ENCODE data around the gene SMNDC1.
A peak's percentile ranks its signal among the peaks of the same experiment; 100 is the strongest.

SMNDC1 gene

DNA sequence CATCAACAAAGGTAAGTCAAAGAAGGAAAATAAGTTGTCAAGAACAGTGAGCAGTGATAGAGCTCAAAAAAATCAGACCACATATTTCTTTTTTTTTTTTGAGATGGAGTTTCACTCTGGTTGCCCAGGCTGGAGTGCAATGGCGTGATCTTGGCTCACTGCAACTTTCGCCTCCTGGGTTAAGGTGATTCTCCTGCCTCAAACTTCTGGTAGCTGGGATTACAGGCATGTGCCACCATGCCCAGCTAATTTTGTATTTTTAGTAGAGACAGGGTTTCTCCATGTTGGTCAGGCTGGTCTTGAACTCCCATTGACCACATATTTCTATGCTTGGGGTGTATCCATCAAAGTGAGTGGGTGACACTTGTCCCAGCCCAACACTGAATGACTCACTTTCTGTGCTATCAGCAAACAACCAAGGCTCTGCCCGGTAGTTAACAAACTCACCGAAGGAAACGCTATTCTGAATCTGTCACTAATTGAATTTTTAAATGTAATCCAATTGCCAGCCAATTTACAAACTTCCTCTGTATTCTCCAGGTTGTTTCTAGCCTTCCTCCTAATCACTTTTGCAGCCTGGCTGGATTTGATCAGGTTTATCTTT, 19.6 kb upstream of the SMNDC1 start:
- H3K27ac ChIP-seq (ENCODE audit: low read depth, low read length), result no peak overlapping the region
- H3K4me1 ChIP-seq (ENCODE audit: control insufficient read depth, insufficient read depth, low read length), result no peaks in the 10 kb centered on the region
- H3K36me3 ChIP-seq (ENCODE audit: control insufficient read depth, insufficient read depth, low read length), result no peaks in the 10 kb centered on the region
- H3K9ac ChIP-seq (ENCODE audit: low read length), result no peak overlapping the region
- no peak overlapping the region for H3K4me3 ChIP-seq (ENCODE audit: low read length)
- H3K27me3 ChIP-seq (ENCODE audit: control insufficient read depth, insufficient read depth, low read length), result no peaks in the 10 kb centered on the region

DNA sequence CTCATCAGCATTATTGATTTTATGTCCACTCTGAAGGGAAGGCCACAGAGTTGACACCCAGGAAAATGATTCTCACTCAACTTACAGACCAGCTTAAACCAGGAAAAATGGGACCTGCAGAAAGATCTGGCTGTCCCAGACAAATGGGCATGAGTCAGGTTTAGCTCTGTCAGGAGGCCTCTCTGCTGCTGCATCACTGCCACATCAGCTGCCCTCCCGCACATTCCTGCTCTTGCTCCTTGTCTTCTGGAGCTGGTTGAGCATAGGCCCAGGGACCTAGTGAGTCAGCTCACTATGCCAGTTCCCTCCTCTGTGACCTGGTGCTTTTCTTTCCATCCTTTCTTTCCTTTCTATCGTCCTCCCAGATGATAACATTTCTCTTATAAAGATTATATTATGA, 18.8 kb upstream of the SMNDC1 start:
- Histone ChIP-seq H3K9ac (ENCODE audit: low read length) (no peak overlapping the region), H3K36me3 (ENCODE audit: control insufficient read depth, insufficient read depth, low read length) (no peaks in the 10 kb centered on the region), H3K4me3 (ENCODE audit: low read length) (no peak overlapping the region), H3K27ac (ENCODE audit: low read depth, low read length) (no peak overlapping the region), H3K4me1 (ENCODE audit: control insufficient read depth, insufficient read depth, low read length) (no peaks in the 10 kb centered on the region), H3K27me3 (ENCODE audit: control insufficient read depth, insufficient read depth, low read length) (no peaks in the 10 kb centered on the region)

GRCh38 chr10:110321869-110322620, 17.3 kb upstream of the SMNDC1 start:
- H3K27me3 ChIP-seq (ENCODE audit: control insufficient read depth, insufficient read depth, low read length), result no peaks in the 10 kb centered on the region
- H3K4me3 ChIP-seq (ENCODE audit: low read length), result no peak overlapping the region
- H3K36me3 ChIP-seq (ENCODE audit: control insufficient read depth, insufficient read depth, low read length), result no peaks in the 10 kb centered on the region
- no peak overlapping the region for H3K27ac ChIP-seq (ENCODE audit: low read depth, low read length)
- H3K4me1 ChIP-seq (ENCODE audit: control insufficient read depth, insufficient read depth, low read length), result no peaks in the 10 kb centered on the region
- no peak overlapping the region for H3K9ac ChIP-seq (ENCODE audit: low read length)

DNA sequence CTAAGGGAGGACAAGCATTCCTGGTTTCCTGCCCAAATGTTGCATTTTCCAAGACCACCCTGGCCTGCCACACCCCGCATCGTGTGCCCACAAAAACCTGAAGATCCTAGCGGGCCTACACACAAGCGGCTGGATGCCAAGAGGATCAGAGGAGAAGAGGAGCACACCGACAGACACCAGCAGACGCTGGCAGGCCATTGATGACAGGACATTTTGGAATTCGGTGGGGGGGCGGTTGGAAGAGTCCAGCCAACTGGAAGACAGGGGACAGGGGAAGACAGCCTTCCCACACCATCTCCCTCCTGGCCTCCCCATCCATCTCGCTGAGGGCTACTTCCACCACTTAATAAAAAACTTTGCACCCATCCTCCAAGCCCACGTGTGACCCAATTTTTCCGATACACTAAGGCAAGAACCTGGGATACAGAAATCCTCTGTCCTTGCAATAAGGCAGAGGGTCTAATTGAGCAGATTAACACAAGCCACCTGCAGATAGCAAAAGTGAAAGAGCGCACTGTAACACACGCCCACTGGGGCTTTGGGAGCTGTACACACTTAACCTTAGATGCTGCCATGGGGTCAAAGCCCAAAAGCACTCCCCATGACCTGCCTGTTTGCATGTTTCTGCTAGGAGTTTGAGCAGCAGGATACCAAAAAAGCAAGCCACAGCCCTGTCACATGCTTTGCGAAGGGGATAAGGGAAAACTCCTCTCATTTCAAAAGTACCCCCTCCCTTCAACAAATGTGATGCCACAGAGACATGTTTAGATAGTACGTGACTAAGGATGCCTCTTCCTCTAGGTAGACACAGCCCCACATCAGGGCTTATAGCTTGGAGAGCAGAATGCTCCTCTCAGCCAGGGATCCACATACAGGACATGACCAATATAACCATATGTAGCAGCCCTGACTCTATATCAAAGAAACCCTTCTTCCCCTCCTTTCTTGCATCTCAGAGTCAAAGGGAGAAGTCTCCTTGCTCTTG, 13.4 kb upstream of the SMNDC1 start:
- no peaks in the 10 kb centered on the region for H3K27me3 ChIP-seq (ENCODE audit: control insufficient read depth, insufficient read depth, low read length)
- no peak overlapping the region for H3K9ac ChIP-seq (ENCODE audit: low read length)
- H3K36me3 ChIP-seq (ENCODE audit: control insufficient read depth, insufficient read depth, low read length), result no peaks in the 10 kb centered on the region
- no peaks in the 10 kb centered on the region for H3K4me1 ChIP-seq (ENCODE audit: control insufficient read depth, insufficient read depth, low read length)
- no peak overlapping the region for H3K4me3 ChIP-seq (ENCODE audit: low read length)
- H3K27ac ChIP-seq (ENCODE audit: low read depth, low read length), result no peak overlapping the region

GRCh38 chr10:110313674-110314073, 9.0 kb upstream of the SMNDC1 start:
- Histone ChIP-seq H3K4me3 (ENCODE audit: low read length) (no peak overlapping the region), H3K9ac (ENCODE audit: low read length) (no peak overlapping the region), H3K4me1 (ENCODE audit: control insufficient read depth, insufficient read depth, low read length) (peaks cover 5% of the 10 kb centered on the region), H3K36me3 (ENCODE audit: control insufficient read depth, insufficient read depth, low read length) (no peaks in the 10 kb centered on the region), H3K27me3 (ENCODE audit: control insufficient read depth, insufficient read depth, low read length) (no peaks in the 10 kb centered on the region), H3K27ac (ENCODE audit: low read depth, low read length) (no peak overlapping the region)

GRCh38 chr10:110312206-110312605, 7.5 kb upstream of the SMNDC1 start:
- Histone ChIP-seq H3K27me3 (ENCODE audit: control insufficient read depth, insufficient read depth, low read length) (no peaks in the 10 kb centered on the region), H3K4me3 (ENCODE audit: low read length) (no peak overlapping the region), H3K27ac (ENCODE audit: low read depth, low read length) (no peak overlapping the region), H3K36me3 (ENCODE audit: control insufficient read depth, insufficient read depth, low read length) (no peaks in the 10 kb centered on the region), H3K4me1 (ENCODE audit: control insufficient read depth, insufficient read depth, low read length) (peaks cover 5% of the 10 kb centered on the region), H3K9ac (ENCODE audit: low read length) (no peak overlapping the region)

DNA sequence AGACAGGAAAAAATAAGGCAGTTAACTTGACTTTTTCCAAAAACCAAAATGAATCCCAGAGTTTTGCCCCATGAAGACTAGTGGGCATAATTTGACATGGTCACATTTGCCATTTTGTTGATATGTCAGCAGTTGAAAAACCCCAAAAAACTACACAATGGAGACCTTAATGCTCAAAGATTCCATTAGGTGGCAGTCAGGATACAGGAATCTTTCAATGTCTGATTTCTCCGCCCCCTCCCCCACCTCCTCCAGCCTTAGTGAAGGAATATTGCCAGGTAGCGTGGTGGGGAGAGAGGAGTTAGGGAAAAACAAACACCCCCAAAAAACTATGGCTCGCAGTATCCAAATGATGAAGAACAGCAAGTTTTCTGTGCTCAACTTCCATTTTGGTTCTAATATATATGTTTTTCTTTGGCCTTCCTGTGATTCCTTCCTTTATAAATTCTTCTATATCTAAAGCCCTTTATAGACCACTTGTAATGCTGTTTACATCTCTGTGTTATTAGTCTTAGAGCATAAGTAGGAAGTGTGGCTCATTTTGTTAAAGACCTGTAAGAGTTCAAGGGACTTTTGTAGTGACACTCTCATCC, 6.7 kb upstream of the SMNDC1 start:
- H3K4me3 ChIP-seq (ENCODE audit: low read length), result no peak overlapping the region
- H3K27ac ChIP-seq (ENCODE audit: low read depth, low read length), result no peak overlapping the region
- no peaks in the 10 kb centered on the region for H3K36me3 ChIP-seq (ENCODE audit: control insufficient read depth, insufficient read depth, low read length)
- no peaks in the 10 kb centered on the region for H3K27me3 ChIP-seq (ENCODE audit: control insufficient read depth, insufficient read depth, low read length)
- peaks cover 5% of the 10 kb centered on the region for H3K4me1 ChIP-seq (ENCODE audit: control insufficient read depth, insufficient read depth, low read length)
- H3K9ac ChIP-seq (ENCODE audit: low read length), result no peak overlapping the region

- Histone ChIP-seq H3K4me3 (ENCODE audit: low read length) (no peak overlapping the region), H3K27ac (ENCODE audit: low read depth, low read length) (no peak overlapping the region), H3K36me3 (ENCODE audit: control insufficient read depth, insufficient read depth, low read length) (no peaks in the 10 kb centered on the region), H3K4me1 (ENCODE audit: control insufficient read depth, insufficient read depth, low read length) (peaks cover 5% of the 10 kb centered on the region), H3K27me3 (ENCODE audit: control insufficient read depth, insufficient read depth, low read length) (no peaks in the 10 kb centered on the region), H3K9ac (ENCODE audit: low read length) (no peak overlapping the region)
Observed at GRCh38 chr10:110310741-110311140, 6.0 kb upstream of the SMNDC1 start.

DNA sequence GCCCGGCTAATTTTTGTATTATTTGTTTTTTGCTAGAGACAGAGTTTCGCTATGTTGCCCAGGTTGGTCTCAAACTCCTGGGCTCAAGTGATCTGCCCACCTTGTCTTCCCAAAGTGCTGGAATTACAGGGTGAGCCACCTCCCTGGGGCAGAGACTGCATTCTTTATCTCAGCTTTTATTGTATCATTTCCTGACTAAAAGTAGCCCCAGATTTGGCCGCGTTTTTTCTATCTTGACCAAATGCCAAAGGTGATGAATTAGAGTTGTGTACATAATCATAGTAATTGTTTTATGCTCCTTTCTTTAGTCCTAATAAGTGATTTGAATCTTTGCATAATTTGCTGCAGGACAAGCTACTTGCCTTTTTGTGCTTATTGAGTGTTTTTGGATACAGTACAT, 3.1 kb upstream of the SMNDC1 start:
- Histone ChIP-seq H3K4me3 (ENCODE audit: low read length) (no peak overlapping the region), H3K4me1 (ENCODE audit: control insufficient read depth, insufficient read depth, low read length) (peaks cover 10% of the 10 kb centered on the region), H3K9ac (ENCODE audit: low read length) (no peak overlapping the region), H3K36me3 (ENCODE audit: control insufficient read depth, insufficient read depth, low read length) (no peaks in the 10 kb centered on the region), H3K27me3 (ENCODE audit: control insufficient read depth, insufficient read depth, low read length) (no peaks in the 10 kb centered on the region), H3K27ac (ENCODE audit: low read depth, low read length) (no peak overlapping the region)

- H3K27me3 ChIP-seq (ENCODE audit: control insufficient read depth, insufficient read depth, low read length), result no peaks in the 10 kb centered on the region
- H3K4me3 ChIP-seq (ENCODE audit: low read length), result no peak overlapping the region
- no peak overlapping the region for H3K27ac ChIP-seq (ENCODE audit: low read depth, low read length)
- peaks cover 9% of the 10 kb centered on the region for H3K4me1 ChIP-seq (ENCODE audit: control insufficient read depth, insufficient read depth, low read length)
- peaks cover 8% of the 10 kb centered on the region for H3K36me3 ChIP-seq (ENCODE audit: control insufficient read depth, insufficient read depth, low read length)
- no peak overlapping the region for H3K9ac ChIP-seq (ENCODE audit: low read length)
Observed at GRCh38 chr10:110306452-110306768, 1.7 kb upstream of the SMNDC1 start.

- Histone ChIP-seq H3K27ac (ENCODE audit: low read depth, low read length) (no peak overlapping the region), H3K36me3 (ENCODE audit: control insufficient read depth, insufficient read depth, low read length) (peaks cover 8% of the 10 kb centered on the region), H3K4me3 (ENCODE audit: low read length) (no peak overlapping the region), H3K4me1 (ENCODE audit: control insufficient read depth, insufficient read depth, low read length) (peaks cover 9% of the 10 kb centered on the region), H3K9ac (ENCODE audit: low read length) (no peak overlapping the region), H3K27me3 (ENCODE audit: control insufficient read depth, insufficient read depth, low read length) (no peaks in the 10 kb centered on the region)
Observed at GRCh38 chr10:110305767-110306451, 1.2 kb upstream of the SMNDC1 start.

DNA sequence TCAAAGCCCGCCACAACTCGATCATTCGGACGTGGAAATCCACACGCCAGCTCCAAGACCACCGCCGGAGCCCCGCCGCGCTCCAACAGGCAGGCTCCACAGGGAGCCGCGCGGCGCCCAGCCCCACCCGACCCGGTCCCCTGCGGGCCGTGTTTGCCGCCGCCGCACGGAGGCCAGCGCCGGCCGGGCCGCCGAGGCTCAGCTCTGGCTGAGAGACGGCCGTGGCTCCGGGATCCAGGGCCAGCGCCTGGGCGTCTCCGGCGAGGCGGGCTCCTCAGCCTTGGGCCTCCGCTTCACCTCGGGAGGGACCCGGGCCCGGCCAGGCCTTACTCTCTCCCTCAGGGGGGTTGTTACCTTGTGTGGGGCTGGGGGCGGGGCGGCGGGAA, 333 bp downstream of the SMNDC1 start:
- Histone ChIP-seq H3K4me3 (ENCODE audit: low read length) (peak overlapping the region; percentile 71), H3K27me3 (ENCODE audit: control insufficient read depth, insufficient read depth, low read length) (no peaks in the 10 kb centered on the region), H3K4me1 (ENCODE audit: control insufficient read depth, insufficient read depth, low read length) (peaks cover 14% of the 10 kb centered on the region), H3K36me3 (ENCODE audit: control insufficient read depth, insufficient read depth, low read length) (peaks cover 8% of the 10 kb centered on the region), H3K9ac (ENCODE audit: low read length) (peak overlapping the region; percentile 39), H3K27ac (ENCODE audit: low read depth, low read length) (peak overlapping the region; percentile 92)

Data from rectal smooth muscle tissue (tissue), 1 donor.